Measurements from ENCODE around the gene RYR2.

DNA sequence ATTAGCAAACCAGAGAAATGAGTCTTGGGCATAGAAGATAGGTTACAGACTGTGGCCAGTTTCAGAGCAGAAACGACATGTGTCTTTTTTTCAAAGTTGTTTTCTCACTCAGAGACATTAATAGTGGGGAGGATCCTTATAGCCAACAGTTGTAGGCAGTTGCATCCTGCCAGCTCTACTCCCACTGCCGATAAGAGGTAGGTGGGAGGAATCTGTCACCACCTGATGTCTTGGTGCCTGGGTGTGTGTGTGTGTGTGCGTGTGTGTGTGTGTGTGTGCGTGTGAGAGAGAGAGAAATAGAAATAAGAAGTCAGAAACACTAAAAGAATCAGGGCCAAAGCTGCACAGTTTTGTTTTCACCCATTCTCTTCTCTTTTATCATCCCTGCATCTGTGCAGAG is 629.3 kb downstream of the RYR2 start:
- no peak for TF ChIP-seq POLR2A (IDR thresholded peaks at IDR 0.05)
- TF ChIP-seq, protein P1, sequence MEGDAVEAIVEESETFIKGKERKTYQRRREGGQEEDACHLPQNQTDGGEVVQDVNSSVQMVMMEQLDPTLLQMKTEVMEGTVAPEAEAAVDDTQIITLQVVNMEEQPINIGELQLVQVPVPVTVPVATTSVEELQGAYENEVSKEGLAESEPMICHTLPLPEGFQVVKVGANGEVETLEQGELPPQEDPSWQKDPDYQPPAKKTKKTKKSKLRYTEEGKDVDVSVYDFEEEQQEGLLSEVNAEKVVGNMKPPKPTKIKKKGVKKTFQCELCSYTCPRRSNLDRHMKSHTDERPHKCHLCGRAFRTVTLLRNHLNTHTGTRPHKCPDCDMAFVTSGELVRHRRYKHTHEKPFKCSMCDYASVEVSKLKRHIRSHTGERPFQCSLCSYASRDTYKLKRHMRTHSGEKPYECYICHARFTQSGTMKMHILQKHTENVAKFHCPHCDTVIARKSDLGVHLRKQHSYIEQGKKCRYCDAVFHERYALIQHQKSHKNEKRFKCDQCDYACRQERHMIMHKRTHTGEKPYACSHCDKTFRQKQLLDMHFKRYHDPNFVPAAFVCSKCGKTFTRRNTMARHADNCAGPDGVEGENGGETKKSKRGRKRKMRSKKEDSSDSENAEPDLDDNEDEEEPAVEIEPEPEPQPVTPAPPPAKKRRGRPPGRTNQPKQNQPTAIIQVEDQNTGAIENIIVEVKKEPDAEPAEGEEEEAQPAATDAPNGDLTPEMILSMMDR (IDR thresholded peaks at IDR 0.05) = no peak
